ENCODE results near the gene GPR152. TPM values are rescaled to one million over a fixed set of nuclear protein-coding genes. Genes with fewer than 3 reads are reported as not detected.

GPR152 gene
- total RNA-seq, 1 experiment from 2014 or later, result not detected

GRCh38 chr11:67472882-67473281 is 20.4 kb upstream of the GPR152 start:
- H3K9me3 ChIP-seq (ENCODE audit: control insufficient read depth, low read depth, low read length), result no peaks in the 10 kb centered on the region
- no peak overlapping the region for H2AK5ac ChIP-seq (ENCODE audit: insufficient read length, low read length)
- peaks cover 5% of the 10 kb centered on the region for H3K23me2 ChIP-seq (ENCODE audit: insufficient read length, low read depth, low read length, poor library complexity, severe bottlenecking)
- no peak overlapping the region for H3K9ac ChIP-seq (ENCODE audit: extremely low read depth, insufficient read length, low read length)
- Mint-ChIP-seq H3K27me3 (ENCODE audit: low read depth) (peaks cover 19% of the 10 kb centered on the region), H3K9me3 (peaks cover under 1 to 6% of the 10 kb centered on the region in 2 experiments; a peak in 2 of 5 replicates), H3K4me1 (peaks cover 9 to 10% of the 10 kb centered on the region in 2 experiments), H3K4me3 (no peak overlapping the region), H3K36me3 (ENCODE audit: insufficient read depth in 1 of 3, low read depth in 3 of 3) (no peaks in the 10 kb centered on the region; a peak in 1 of 7 replicates), H3K27ac (no peak overlapping the region)
- no peak overlapping the region for H4K8ac ChIP-seq (replicated peaks; ENCODE audit: insufficient read length, low read depth, low read length)
- no peak overlapping the region for H2AFZ ChIP-seq (ENCODE audit: low read length)
- H3K18ac ChIP-seq (ENCODE audit: insufficient read length, low read depth, low read length), result no peak overlapping the region
- H2BK15ac ChIP-seq (ENCODE audit: low read depth, low read length), result no peak overlapping the region
- no peak overlapping the region for H2BK5ac ChIP-seq (ENCODE audit: insufficient read length, low read length)
- H3K79me2 ChIP-seq (ENCODE audit: insufficient read depth, low read length), result no peaks in the 10 kb centered on the region
- H3K14ac ChIP-seq (ENCODE audit: insufficient read depth, low read length), result no peak overlapping the region
- H3T11ph ChIP-seq (ENCODE audit: low read length), result no peak overlapping the region
- DNase-seq, result no peak
- H4K5ac ChIP-seq (ENCODE audit: insufficient read length, low read depth, low read length), result no peak overlapping the region
- no peaks in the 10 kb centered on the region for H3K79me1 ChIP-seq (ENCODE audit: insufficient read depth, low read depth, low read length, poor library complexity, severe bottlenecking)
- H2BK120ac ChIP-seq (ENCODE audit: low read depth, low read length, poor library complexity, severe bottlenecking), result no peak overlapping the region
- TF ChIP-seq, protein P1, sequence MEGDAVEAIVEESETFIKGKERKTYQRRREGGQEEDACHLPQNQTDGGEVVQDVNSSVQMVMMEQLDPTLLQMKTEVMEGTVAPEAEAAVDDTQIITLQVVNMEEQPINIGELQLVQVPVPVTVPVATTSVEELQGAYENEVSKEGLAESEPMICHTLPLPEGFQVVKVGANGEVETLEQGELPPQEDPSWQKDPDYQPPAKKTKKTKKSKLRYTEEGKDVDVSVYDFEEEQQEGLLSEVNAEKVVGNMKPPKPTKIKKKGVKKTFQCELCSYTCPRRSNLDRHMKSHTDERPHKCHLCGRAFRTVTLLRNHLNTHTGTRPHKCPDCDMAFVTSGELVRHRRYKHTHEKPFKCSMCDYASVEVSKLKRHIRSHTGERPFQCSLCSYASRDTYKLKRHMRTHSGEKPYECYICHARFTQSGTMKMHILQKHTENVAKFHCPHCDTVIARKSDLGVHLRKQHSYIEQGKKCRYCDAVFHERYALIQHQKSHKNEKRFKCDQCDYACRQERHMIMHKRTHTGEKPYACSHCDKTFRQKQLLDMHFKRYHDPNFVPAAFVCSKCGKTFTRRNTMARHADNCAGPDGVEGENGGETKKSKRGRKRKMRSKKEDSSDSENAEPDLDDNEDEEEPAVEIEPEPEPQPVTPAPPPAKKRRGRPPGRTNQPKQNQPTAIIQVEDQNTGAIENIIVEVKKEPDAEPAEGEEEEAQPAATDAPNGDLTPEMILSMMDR (conservative IDR thresholded peaks at IDR 0.05), result no peak
- no peak overlapping the region for H3K4me2 ChIP-seq (ENCODE audit: insufficient read depth, insufficient read length, low read length)
- WGBS (ENCODE audit: extremely low coverage, insufficient read length, low lambda C conversion rate), result no CpG with 5 or more reads among the region's 7 CpGs
- H3K27ac ChIP-seq (ENCODE audit: insufficient read length, low read depth, low read length), result no peak overlapping the region
- no peak overlapping the region for H4K91ac ChIP-seq (ENCODE audit: insufficient read length, low read depth, low read length)
- no peak overlapping the region for H3K4ac ChIP-seq (ENCODE audit: low read depth, low read length)
- no peak overlapping the region for H2BK20ac ChIP-seq (ENCODE audit: low read depth, low read length, poor library complexity, severe bottlenecking)
- H3K56ac ChIP-seq (ENCODE audit: insufficient read length, low read depth, low read length), result no peak overlapping the region
- H4K20me1 ChIP-seq (ENCODE audit: control insufficient read depth, insufficient read depth, insufficient read length), result no peaks in the 10 kb centered on the region
- no peaks in the 10 kb centered on the region; the same call in 1 of the 2 replicates for H3K4me1 ChIP-seq (ENCODE audit: insufficient read depth, low read length)
- H3K23ac ChIP-seq (ENCODE audit: insufficient read length, low read depth, low read length), result no peak overlapping the region
- H3K27me3 ChIP-seq (ENCODE audit: insufficient read depth, low read length), result peaks cover 3% of the 10 kb centered on the region; the same call in 1 of the 2 replicates
- H2BK12ac ChIP-seq (ENCODE audit: insufficient read length, low read depth, low read length), result no peak overlapping the region
